ENCODE measurements around the gene WWP2. TPM values are rescaled to one million over a fixed set of nuclear protein-coding genes. Genes with fewer than 3 reads are reported as not detected.
"Not testable (repeated sequence)": the region's sequence is repeated elsewhere in the genome, so short reads cannot be mapped to it uniquely, and the experiment has no call there.

Gene WWP2
- total RNA-seq, 1 experiment from 2014 or later: 47.5 TPM

DNA sequence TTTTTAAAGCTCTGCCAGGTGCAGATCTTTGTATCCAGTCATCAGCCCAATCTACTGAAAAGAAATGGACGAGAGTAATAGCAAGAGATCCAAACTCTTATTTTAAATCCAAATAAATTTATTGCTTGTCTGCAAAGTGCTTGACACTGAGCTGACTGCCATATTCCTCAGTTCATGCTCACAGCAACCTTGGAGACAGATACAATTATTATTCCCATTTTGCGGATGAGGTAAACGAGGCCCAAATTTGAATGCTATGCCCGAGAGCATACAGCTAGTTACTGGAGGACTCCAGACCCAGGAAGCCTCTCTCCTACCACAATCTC is 8.0 kb upstream of the WWP2 start:
- Mint-ChIP-seq H3K27me3 (ENCODE audit: unreplicated experiment) (peaks cover 13% of the 10 kb centered on the region), H3K4me1 (ENCODE audit: low read depth, unreplicated experiment) (peaks cover 16% of the 10 kb centered on the region), H3K4me3 (ENCODE audit: low read depth, unreplicated experiment) (peak overlapping the region; percentile 98), H3K9me3 (ENCODE audit: low read depth, unreplicated experiment) (no peaks in the 10 kb centered on the region), H3K36me3 (ENCODE audit: insufficient read depth, unreplicated experiment) (peaks cover 57% of the 10 kb centered on the region), H3K27ac (ENCODE audit: unreplicated experiment) (peak overlapping the region; percentile 93)
- DNase-seq: no peak
- TF ChIP-seq, protein P1, sequence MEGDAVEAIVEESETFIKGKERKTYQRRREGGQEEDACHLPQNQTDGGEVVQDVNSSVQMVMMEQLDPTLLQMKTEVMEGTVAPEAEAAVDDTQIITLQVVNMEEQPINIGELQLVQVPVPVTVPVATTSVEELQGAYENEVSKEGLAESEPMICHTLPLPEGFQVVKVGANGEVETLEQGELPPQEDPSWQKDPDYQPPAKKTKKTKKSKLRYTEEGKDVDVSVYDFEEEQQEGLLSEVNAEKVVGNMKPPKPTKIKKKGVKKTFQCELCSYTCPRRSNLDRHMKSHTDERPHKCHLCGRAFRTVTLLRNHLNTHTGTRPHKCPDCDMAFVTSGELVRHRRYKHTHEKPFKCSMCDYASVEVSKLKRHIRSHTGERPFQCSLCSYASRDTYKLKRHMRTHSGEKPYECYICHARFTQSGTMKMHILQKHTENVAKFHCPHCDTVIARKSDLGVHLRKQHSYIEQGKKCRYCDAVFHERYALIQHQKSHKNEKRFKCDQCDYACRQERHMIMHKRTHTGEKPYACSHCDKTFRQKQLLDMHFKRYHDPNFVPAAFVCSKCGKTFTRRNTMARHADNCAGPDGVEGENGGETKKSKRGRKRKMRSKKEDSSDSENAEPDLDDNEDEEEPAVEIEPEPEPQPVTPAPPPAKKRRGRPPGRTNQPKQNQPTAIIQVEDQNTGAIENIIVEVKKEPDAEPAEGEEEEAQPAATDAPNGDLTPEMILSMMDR (IDR thresholded peaks at IDR 0.05; ENCODE audit: unreplicated experiment): no peak
- intact Hi-C loops (cut with micrococcal nuclease; ENCODE audit: unreplicated experiment): loop anchor here (1.0 to 5.0 kb wide), 3 partner anchors 28 to 357 kb away; partner anchors contain the start of gene NQO1
- TSS peak; percentile 55 for BruUV-seq (replicated peaks)
- CTCF ChIA-PET: interaction anchor here (0.7 to 2.2 kb wide), 14 partner anchors 8 to 358 kb away, joined by 3 to 13 read pairs (median 6); partner anchors contain the start of genes NQO1 and WWP2

DNA sequence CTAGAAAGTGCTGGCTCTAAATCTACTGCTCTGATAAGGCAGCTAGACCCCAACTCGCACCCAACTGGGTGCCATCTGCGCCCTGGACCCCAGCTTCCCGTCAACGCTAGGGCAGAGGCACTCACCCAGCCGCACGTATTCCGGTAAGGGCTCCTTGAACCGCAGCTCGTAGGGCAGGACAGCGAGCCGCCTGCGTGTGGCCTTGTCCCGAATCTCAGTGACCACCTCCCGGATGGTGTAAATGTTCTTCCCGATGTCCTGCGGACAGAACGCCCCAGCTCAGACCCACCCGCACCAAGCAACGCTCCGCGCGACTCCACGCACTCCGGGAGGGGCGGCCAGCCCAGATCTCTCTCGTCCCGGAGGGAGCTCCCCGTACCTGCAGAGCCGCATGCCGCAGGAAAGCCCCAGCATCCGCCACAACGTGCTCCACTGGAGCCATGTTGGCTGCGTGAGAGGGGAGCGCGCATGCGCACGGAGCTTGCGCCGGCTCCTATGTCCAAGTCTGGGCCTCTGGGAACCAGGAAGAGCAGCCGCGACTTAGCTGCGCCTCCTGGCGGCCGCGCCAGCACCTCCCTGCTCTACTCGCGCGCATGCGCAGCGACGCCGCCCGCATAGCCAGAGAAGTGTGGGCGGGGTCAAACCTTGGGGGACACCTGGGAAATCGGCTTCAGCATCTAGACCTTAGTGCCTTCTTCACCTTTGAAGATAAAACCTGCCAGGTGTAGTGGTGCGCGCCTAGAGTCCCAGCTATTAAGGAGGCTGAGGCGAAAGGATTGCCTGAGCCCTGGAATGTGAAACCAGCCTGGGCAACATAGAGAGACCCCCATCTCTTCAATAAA is 7.4 kb upstream of the WWP2 start, which contains the start of gene NOB1:
NOB1 (minus strand) TSS at position 458 of the 842 bp plus-strand sequence; CDS start at position 442, 16 bp downstream.
- peak within 1 kb of the TSS; percentile 98 for H3K4me3 Mint-ChIP-seq (ENCODE audit: low read depth, unreplicated experiment)
- CTCF ChIA-PET: interaction anchor here (0.7 to 2.2 kb wide), 17 partner anchors 8 to 358 kb away, joined by 3 to 13 read pairs (median 5); partner anchors contain the start of genes NQO1 and WWP2
- intact Hi-C loops (cut with micrococcal nuclease; ENCODE audit: unreplicated experiment): loop anchor here (1.0 to 5.0 kb wide), 3 partner anchors 28 to 357 kb away; partner anchors contain the start of gene NQO1
- peaks cover 13% of the 10 kb centered on the region for H3K27me3 Mint-ChIP-seq (ENCODE audit: unreplicated experiment)
- H3K9me3 Mint-ChIP-seq (ENCODE audit: low read depth, unreplicated experiment): no peaks in the 10 kb centered on the region
- H3K36me3 Mint-ChIP-seq (ENCODE audit: insufficient read depth, unreplicated experiment): peaks cover 52% of the 10 kb centered on the region
- H3K27ac Mint-ChIP-seq (ENCODE audit: unreplicated experiment): peak within 1 kb of the TSS; percentile 93
- peak; percentile 98 for DNase-seq
- no TSS peak for BruUV-seq (replicated peaks)
- peaks cover 16% of the 10 kb centered on the region for H3K4me1 Mint-ChIP-seq (ENCODE audit: low read depth, unreplicated experiment)
- TF ChIP-seq, protein P1 (IDR thresholded peaks at IDR 0.05; ENCODE audit: unreplicated experiment): peak; percentile 97

DNA sequence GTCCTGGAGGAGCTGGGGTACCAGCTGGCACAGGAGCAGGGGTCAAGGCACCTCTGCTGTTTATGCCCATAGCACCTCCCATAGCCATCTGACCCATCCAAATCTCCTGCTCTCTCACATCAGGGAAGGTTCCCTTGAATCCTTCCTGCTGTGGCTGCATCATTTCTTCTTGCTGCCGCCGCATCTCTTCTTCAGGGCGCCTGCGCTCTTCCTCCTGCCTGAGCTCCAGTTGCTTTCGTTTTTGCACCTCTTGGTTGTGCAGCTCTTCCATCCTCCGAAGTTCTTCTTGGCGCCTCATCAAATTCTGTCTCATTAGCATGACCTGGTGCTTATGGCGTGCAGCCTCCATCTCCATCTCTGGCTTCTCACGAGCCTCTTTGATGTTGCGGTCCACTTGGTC is 5.4 kb upstream of the WWP2 start:
- TF ChIP-seq, protein P1 (IDR thresholded peaks at IDR 0.05; ENCODE audit: unreplicated experiment): no peak
- peaks cover 34% of the 10 kb centered on the region for H3K36me3 Mint-ChIP-seq (ENCODE audit: insufficient read depth, unreplicated experiment)
- intact Hi-C loops (cut with micrococcal nuclease; ENCODE audit: unreplicated experiment): no loop called here
- DNase-seq: no peak
- peaks cover 13% of the 10 kb centered on the region for H3K27me3 Mint-ChIP-seq (ENCODE audit: unreplicated experiment)
- peaks cover 17% of the 10 kb centered on the region for H3K4me1 Mint-ChIP-seq (ENCODE audit: low read depth, unreplicated experiment)
- BruUV-seq (replicated peaks): no TSS peak
- no peaks in the 10 kb centered on the region for H3K9me3 Mint-ChIP-seq (ENCODE audit: low read depth, unreplicated experiment)
- no peak overlapping the region for H3K4me3 Mint-ChIP-seq (ENCODE audit: low read depth, unreplicated experiment)
- CTCF ChIA-PET: no interaction called here
- H3K27ac Mint-ChIP-seq (ENCODE audit: unreplicated experiment): no peak overlapping the region

DNA sequence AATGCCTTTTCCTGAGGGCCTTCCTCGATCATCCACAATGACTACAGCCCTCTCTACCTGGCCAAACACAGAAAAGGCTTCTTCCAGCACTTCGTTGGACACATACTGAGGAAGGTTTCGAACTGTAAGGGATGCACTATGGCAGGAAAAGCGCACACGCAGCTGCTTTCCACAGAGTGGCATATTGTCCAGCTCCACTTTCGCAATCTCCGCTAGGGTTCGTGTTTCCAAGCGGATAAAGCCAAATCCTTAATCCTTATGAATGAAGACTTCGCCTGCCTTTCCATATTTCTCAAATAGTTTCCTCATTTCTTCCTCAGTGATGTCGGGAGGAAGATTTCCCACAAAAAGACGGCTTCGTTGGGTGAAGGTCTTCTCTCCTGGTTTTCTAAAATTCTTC is 4.8 kb upstream of the WWP2 start:
- DNase-seq; intact Hi-C loops (cut with micrococcal nuclease; ENCODE audit: unreplicated experiment); H3K9me3 Mint-ChIP-seq (ENCODE audit: low read depth, unreplicated experiment); BruUV-seq (replicated peaks); H3K4me3 Mint-ChIP-seq (ENCODE audit: low read depth, unreplicated experiment); H3K27ac Mint-ChIP-seq (ENCODE audit: unreplicated experiment): not testable (repeated sequence)
- Mint-ChIP-seq H3K4me1 (ENCODE audit: low read depth, unreplicated experiment) (peaks cover 18% of the 10 kb centered on the region), H3K27me3 (ENCODE audit: unreplicated experiment) (peaks cover 13% of the 10 kb centered on the region), H3K36me3 (ENCODE audit: insufficient read depth, unreplicated experiment) (peaks cover 34% of the 10 kb centered on the region)
- CTCF ChIA-PET: interaction anchor here (0.9 kb wide), 1 partner anchor 359 kb away, joined by 3 read pairs; no protein-coding TSS in a partner anchor

Measured in Calu3 (cell line).